Central memory CD4-positive, alpha-beta T cell (primary cell): ENCODE measurements around the gene CEMIP2.
"Not testable (repeated sequence)": the region's sequence is repeated elsewhere in the genome, so short reads cannot be mapped to it uniquely, and the experiment has no call there.

Source experiments
- DNase-seq: peaks from one replicate; pipeline ENCODE4 v3.0.0; 2022

Gene CEMIP2

DNA sequence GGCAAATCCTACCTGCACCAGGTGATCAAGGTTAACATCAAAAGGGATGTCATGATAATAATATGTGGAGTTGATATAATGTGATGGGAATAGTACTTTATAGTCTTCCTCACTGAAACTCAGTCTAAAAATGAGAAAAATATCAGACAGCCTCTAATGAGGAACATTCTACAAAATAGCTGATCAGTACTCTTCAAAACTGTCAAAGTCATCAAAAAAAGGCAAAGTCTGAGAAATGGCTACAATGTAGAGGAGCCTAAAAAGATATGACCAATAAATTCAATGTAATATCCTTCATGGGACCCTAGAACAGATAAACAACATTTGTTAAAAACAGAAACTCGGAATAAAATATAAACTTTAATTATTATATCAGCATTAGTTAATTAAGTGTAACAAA lies 95.7 kb downstream of the CEMIP2 start:
- no peak for DNase-seq

- no peak for DNase-seq
These were observed 97.0 kb downstream of the CEMIP2 start for GRCh38 chr9:71671289-71671688.

DNA sequence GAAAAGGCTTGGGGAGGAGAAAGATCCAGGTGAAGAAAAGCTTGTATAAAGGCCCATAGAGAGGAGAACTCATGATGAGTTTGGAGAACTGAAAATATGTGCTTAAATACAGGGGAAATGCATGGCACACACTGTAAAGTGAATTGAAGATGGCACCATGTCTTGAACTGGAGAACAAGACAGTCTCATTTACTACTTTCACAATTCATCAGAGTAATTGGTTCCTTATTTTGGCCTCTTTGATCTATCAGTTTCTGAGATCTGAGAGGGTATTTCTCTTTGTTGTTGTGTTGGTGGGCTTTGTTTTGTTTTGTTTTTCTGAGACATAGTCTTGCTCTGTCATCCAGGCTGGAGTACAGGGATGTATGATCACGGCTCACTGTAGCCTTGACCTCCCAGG lies 98.2 kb downstream of the CEMIP2 start:
- no peak for DNase-seq

GRCh38 chr9:71669284-71669995 lies 98.9 kb downstream of the CEMIP2 start:
- no peak for DNase-seq

DNA sequence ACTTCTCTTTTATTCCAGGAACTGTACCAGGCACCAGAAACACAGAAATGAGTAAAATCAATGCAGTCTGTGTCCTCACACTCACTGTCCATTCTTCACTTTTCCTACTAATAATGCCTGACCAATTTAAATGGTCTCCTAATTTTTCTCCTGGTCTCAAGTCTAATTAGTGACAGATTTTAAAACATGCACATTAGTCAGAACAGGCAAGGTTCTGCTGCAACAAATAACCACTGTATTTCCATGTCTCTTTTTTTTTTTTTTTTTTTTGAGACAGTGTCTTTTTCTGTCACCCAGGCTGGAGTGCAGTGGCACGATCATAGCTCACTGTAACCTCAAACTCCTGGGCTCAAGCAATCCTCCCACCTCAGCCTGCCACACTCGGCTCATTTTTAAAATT lies 99.6 kb downstream of the CEMIP2 start:
- no peak for DNase-seq

- DNase-seq: no peak
These were observed 103.1 kb downstream of the CEMIP2 start for GRCh38 chr9:71665247-71665646.

- DNase-seq: no peak
These were observed 103.7 kb downstream of the CEMIP2 start for GRCh38 chr9:71664566-71664965.

GRCh38 chr9:71663931-71664459 lies 104.3 kb downstream of the CEMIP2 start:
- no peak for DNase-seq

GRCh38 chr9:71663216-71663615 lies 105.1 kb downstream of the CEMIP2 start:
- DNase-seq: no peak

- no peak for DNase-seq
These were observed 106.2 kb downstream of the CEMIP2 start for GRCh38 chr9:71662082-71662481.

GRCh38 chr9:71657276-71657675 lies 111.0 kb downstream of the CEMIP2 start:
- not testable (repeated sequence) for DNase-seq

DNA sequence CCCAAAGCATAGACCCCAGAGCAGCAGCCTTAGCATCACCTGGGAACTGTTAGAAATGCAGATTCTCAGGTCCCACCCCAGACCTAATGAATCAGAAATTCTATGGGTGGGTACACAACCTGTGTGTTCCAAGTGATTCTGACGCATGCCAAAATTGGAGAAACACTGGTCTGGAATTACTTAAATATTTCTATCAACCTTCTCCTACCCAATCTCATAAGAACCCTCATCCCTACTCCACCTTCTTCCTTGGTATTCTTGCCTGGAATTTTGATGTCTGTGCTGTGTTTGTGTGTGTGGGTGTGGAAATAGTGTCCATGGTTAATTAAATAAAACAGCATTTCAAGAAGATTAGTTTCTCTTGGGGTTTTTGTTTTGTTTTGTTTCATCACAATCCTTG lies 111.8 kb downstream of the CEMIP2 start:
- no peak for DNase-seq

GRCh38 chr9:71655778-71656177 lies 112.5 kb downstream of the CEMIP2 start:
- DNase-seq: no peak

GRCh38 chr9:71655141-71655540 lies 113.2 kb downstream of the CEMIP2 start:
- no peak for DNase-seq

DNA sequence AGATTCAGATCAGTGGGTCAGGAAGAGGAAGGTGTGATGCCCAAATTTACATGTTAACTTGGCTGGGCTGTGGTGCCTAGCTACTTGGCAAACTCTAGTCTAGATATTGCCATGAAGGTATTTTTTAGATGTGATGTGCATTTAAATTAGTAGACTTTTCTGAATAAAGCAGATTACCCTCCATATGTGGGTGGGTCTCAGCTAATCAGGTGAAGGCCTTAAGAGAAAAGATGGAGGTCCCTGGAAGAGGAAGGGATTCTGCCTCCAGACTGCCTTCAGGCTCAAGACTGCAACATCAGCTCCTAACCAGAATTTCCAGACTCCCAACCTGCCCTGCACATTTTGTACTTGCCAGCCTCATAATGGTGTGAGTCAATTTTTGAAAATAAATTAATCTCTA lies 115.8 kb downstream of the CEMIP2 start:
- no peak for DNase-seq

- no peak for DNase-seq
These were observed 119.9 kb downstream of the CEMIP2 start for GRCh38 chr9:71648453-71648852.

- no peak for DNase-seq
These were observed 121.2 kb downstream of the CEMIP2 start for GRCh38 chr9:71647094-71647591.

DNA sequence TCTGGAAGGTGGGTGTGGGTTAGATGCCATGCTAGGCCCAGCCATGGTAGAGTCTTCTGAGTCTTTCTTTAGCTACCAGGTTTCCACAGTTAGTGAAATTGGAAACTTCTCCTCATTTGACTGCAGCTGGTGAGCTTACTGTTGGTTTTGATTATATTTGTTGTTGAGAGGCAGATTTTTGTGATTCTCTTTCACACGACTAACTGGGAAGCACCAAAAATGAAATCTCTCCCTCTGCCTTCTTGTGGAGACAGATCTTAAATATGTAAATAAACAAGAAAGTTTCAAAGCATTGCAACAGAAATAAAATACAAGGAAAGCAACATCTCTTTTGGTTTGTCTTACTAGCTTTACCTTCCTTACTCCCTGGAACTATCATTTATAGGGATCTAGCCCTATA lies 122.2 kb downstream of the CEMIP2 start:
- DNase-seq: no peak

- DNase-seq: no peak
These were observed 123.4 kb downstream of the CEMIP2 start for GRCh38 chr9:71644819-71645362.

GRCh38 chr9:71643330-71643729 lies 125.0 kb downstream of the CEMIP2 start:
- no peak for DNase-seq

- DNase-seq: no peak
These were observed 126.3 kb downstream of the CEMIP2 start for GRCh38 chr9:71642056-71642455.

GRCh38 chr9:71638627-71639026 lies 129.7 kb downstream of the CEMIP2 start:
- DNase-seq: peak; percentile 29

DNA sequence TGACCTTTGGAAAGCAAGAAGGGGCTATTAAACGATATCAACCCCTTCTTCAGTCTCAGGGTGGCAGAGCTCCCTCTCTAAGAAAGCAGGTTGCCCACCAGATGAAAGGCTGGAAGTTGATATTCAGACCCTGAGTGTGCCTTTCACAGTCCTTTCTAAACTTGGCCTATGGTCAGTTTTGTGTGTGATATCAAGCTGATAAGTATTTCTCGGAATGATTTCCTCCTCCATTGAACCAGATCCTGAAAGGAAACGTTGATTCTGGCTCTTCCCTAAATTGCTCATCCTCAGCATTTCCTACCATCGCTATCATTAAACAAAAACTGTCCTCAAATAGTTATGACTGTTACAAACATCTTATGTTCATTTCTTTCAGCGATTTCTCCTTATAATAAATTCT lies 130.4 kb downstream of the CEMIP2 start:
- DNase-seq: no peak

GRCh38 chr9:71637375-71637774 lies 130.9 kb downstream of the CEMIP2 start:
- DNase-seq: no peak
